Suprapubic skin (tissue), 4 donors: ENCODE data around the gene IL17B.

Experiments used
- POLR2A ChIP-seq, 2 donors: fragments of 450-650 bp; IDR thresholded peaks; one replicate each; pipeline ENCODE4 v1.6.1; 2017; ENCODE audit warnings: antibody characterized with exemption in 2 of 2, mild to moderate bottlenecking in 2 of 2, moderate library complexity in 2 of 2
- POLR2AphosphoS5 ChIP-seq, 3 donors: sonication (generic); formaldehyde crosslinking; IDR thresholded peaks; one replicate each; pipeline ENCODE4 v1.6.1; 2017; ENCODE audit warnings: antibody characterized with exemption in 3 of 3
- TF ChIP-seq, protein P1 (sequence below), 2 donors: fragments of 200-600 bp in 1 of 2; fragments of 450-650 bp in 1 of 2; sonication (generic) in 1 of 2; IDR thresholded peaks; one replicate each; pipeline ENCODE4 v1.5.1; 2016 to 2019; ENCODE audit warnings: antibody characterized with exemption in 2 of 2, mild to moderate bottlenecking in 1 of 2, moderate library complexity in 1 of 2

DNA sequence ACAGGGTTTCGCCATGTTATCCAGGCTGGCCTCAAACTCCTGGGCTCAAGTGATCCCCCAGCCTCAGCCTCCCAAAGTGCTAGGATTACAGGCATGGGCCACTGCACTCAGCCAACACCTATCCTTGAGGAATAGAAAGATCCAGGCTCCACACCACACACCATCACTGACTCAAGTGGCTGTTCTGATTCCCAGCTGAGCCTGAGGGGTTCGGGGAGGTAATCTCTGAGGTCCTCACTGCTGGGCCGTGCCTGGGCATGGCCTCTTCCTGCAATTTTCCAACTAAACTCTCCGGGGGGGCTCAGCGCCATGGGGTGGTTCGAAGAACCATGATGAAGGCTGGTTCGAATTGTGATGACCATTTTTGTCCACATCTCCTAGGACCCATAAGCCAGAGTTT, 31.0 kb upstream of the IL17B start:
- TF ChIP-seq POLR2AphosphoS5 (IDR thresholded peaks at IDR 0.05) (no peak), POLR2A (IDR thresholded peaks at IDR 0.05) (no peak)
- TF ChIP-seq, protein P1, sequence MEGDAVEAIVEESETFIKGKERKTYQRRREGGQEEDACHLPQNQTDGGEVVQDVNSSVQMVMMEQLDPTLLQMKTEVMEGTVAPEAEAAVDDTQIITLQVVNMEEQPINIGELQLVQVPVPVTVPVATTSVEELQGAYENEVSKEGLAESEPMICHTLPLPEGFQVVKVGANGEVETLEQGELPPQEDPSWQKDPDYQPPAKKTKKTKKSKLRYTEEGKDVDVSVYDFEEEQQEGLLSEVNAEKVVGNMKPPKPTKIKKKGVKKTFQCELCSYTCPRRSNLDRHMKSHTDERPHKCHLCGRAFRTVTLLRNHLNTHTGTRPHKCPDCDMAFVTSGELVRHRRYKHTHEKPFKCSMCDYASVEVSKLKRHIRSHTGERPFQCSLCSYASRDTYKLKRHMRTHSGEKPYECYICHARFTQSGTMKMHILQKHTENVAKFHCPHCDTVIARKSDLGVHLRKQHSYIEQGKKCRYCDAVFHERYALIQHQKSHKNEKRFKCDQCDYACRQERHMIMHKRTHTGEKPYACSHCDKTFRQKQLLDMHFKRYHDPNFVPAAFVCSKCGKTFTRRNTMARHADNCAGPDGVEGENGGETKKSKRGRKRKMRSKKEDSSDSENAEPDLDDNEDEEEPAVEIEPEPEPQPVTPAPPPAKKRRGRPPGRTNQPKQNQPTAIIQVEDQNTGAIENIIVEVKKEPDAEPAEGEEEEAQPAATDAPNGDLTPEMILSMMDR (IDR thresholded peaks at IDR 0.05), result no peak
